HEK293 (cell line): ENCODE measurements around the gene NCLN.
A peak's percentile ranks its signal among the peaks of the same experiment; 100 is the strongest.

Source experiments
- ZBTB17 ChIP-seq: fragments of 450-650 bp; formaldehyde crosslinking; IDR thresholded peaks from 2 replicates; pipeline ENCODE4 v1.5.1; 2016; ENCODE audit warnings: missing biosample characterization, missing genetic modification characterization
- ZFHX2 ChIP-seq: fragments of 450-650 bp; formaldehyde crosslinking; conservative IDR thresholded peaks from 2 replicates; pipeline ENCODE4 v1.5.1; 2016; ENCODE audit warnings: missing biosample characterization, missing genetic modification characterization
- ZFP69B ChIP-seq: fragments of 450-650 bp; formaldehyde crosslinking; IDR thresholded peaks from 2 replicates; pipeline ENCODE4 v1.5.1; 2016; ENCODE audit warnings: missing biosample characterization, missing genetic modification characterization
- ZIC2 ChIP-seq: fragments of 450-650 bp; formaldehyde crosslinking; IDR thresholded peaks from 2 replicates; pipeline ENCODE4 v1.5.1; 2016; ENCODE audit warnings: missing biosample characterization, missing genetic modification characterization
- ZNF112 ChIP-seq: fragments of 450-650 bp; formaldehyde crosslinking; IDR thresholded peaks from 2 replicates; pipeline ENCODE4 v1.5.0; 2017; ENCODE audit warnings: missing biosample characterization, missing genetic modification characterization
- ZNF114 ChIP-seq: fragments of 450-650 bp; formaldehyde crosslinking; IDR thresholded peaks from 2 replicates; pipeline ENCODE4 v1.5.0; 2017; ENCODE audit warnings: missing biosample characterization, missing genetic modification characterization
- ZNF132 ChIP-seq: fragments of 450-650 bp; formaldehyde crosslinking; IDR thresholded peaks from 2 replicates; pipeline ENCODE4 v1.5.1; 2017; ENCODE audit warnings: missing biosample characterization, missing genetic modification characterization, borderline replicate concordance
- ZNF184 ChIP-seq: fragments of 450-650 bp; IDR thresholded peaks from 2 replicates; pipeline ENCODE4 v1.5.1; 2018; ENCODE audit warnings: missing biosample characterization, mild to moderate bottlenecking, missing genetic modification characterization
- ZNF19 ChIP-seq: fragments of 450-650 bp; formaldehyde crosslinking; IDR thresholded peaks from 2 replicates; pipeline ENCODE4; 2016; ENCODE audit warnings: missing biosample characterization, missing genetic modification characterization, low read depth
- ZNF302 ChIP-seq: fragments of 450-650 bp; formaldehyde crosslinking; IDR thresholded peaks from 2 replicates; pipeline ENCODE4 v1.5.1; 2016; ENCODE audit warnings: missing biosample characterization, missing genetic modification characterization, low read depth
- ZNF366 ChIP-seq: fragments of 450-650 bp; formaldehyde crosslinking; conservative IDR thresholded peaks from 2 replicates; pipeline ENCODE4 v1.5.1; 2016; ENCODE audit warnings: missing biosample characterization, missing genetic modification characterization
- ZNF394 ChIP-seq: fragments of 450-650 bp; formaldehyde crosslinking; IDR thresholded peaks from 2 replicates; pipeline ENCODE4 v1.5.1; 2016; ENCODE audit warnings: missing biosample characterization, missing genetic modification characterization, mild to moderate bottlenecking, moderate library complexity, borderline replicate concordance
- ZNF433 ChIP-seq: fragments of 450-650 bp; formaldehyde crosslinking; IDR thresholded peaks from 2 replicates; pipeline ENCODE4 v1.5.1; 2016; ENCODE audit warnings: missing biosample characterization, missing genetic modification characterization, low read depth
- ZNF48 ChIP-seq: fragments of 450-650 bp; formaldehyde crosslinking; IDR thresholded peaks from 2 replicates; pipeline ENCODE4 v1.5.1; 2016; ENCODE audit warnings: missing biosample characterization, missing genetic modification characterization
- ZNF785 ChIP-seq: fragments of 450-650 bp; formaldehyde crosslinking; IDR thresholded peaks from 2 replicates; pipeline ENCODE4 v1.5.1; 2016; ENCODE audit warnings: missing biosample characterization, missing genetic modification characterization
- ZNF830 ChIP-seq: fragments of 450-650 bp; IDR thresholded peaks from 2 replicates; pipeline ENCODE4 v1.5.0; 2018; ENCODE audit warnings: missing biosample characterization, missing genetic modification characterization, low read depth, mild to moderate bottlenecking, moderate library complexity
- TF ChIP-seq, protein P1 (sequence below): fragments of 450-650 bp; formaldehyde crosslinking; IDR thresholded peaks from 2 replicates; pipeline ENCODE4 v1.5.1; 2016; ENCODE audit warnings: missing biosample characterization, missing genetic modification characterization, borderline replicate concordance
- TF ChIP-seq, protein P2 (sequence below): fragments of 450-650 bp; formaldehyde crosslinking; IDR thresholded peaks from 2 replicates; pipeline ENCODE4 v1.5.1; 2016; ENCODE audit warnings: missing biosample characterization, missing genetic modification characterization
- TF ChIP-seq, protein P3 (sequence below): fragments of 450-650 bp; formaldehyde crosslinking; IDR thresholded peaks from 2 replicates; pipeline ENCODE4 v1.5.1; 2016; ENCODE audit warnings: missing biosample characterization, missing genetic modification characterization

The NCLN gene

DNA sequence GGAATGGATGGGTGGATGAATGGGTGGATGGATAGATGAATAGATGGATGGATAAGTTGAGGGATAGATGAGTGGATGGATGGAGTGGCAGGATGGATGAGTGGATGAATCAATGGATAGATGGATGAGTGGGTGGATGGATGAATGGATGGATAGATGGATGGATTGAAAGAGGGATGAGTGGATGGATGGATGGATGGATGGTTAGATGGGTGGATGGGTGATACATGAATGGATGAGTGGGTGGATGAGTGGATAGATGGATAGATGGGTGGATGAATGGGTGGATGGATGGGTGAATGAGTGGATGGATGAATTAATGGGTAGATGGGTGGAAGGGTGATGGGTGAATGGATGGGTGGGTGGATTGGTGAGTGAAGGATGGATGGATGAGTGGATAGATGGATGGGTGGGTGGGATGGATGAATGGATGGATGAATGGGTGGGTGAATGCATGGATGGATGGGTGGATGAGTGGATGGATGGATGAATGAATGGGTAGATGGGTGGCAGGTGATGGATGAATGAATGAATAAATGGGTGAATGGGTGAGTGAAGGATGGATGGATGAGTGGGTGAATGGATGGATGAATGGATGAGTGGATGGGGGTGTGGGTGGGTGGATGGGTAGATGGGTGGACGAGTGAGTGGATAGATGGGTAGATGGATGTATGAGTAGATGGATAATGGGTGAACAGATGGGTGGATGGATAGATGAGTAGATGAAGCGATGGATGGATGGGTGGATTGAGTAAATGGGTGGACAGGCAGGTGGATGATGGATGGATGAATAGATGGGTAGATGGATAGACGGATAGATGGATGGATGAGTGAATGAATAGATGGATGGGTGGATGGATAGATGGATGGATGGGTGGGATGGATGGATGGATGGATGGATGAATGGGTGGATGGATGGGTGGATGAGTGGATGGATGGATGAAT is 32.2 kb upstream of the NCLN start (continued):
- TF ChIP-seq, protein P1, sequence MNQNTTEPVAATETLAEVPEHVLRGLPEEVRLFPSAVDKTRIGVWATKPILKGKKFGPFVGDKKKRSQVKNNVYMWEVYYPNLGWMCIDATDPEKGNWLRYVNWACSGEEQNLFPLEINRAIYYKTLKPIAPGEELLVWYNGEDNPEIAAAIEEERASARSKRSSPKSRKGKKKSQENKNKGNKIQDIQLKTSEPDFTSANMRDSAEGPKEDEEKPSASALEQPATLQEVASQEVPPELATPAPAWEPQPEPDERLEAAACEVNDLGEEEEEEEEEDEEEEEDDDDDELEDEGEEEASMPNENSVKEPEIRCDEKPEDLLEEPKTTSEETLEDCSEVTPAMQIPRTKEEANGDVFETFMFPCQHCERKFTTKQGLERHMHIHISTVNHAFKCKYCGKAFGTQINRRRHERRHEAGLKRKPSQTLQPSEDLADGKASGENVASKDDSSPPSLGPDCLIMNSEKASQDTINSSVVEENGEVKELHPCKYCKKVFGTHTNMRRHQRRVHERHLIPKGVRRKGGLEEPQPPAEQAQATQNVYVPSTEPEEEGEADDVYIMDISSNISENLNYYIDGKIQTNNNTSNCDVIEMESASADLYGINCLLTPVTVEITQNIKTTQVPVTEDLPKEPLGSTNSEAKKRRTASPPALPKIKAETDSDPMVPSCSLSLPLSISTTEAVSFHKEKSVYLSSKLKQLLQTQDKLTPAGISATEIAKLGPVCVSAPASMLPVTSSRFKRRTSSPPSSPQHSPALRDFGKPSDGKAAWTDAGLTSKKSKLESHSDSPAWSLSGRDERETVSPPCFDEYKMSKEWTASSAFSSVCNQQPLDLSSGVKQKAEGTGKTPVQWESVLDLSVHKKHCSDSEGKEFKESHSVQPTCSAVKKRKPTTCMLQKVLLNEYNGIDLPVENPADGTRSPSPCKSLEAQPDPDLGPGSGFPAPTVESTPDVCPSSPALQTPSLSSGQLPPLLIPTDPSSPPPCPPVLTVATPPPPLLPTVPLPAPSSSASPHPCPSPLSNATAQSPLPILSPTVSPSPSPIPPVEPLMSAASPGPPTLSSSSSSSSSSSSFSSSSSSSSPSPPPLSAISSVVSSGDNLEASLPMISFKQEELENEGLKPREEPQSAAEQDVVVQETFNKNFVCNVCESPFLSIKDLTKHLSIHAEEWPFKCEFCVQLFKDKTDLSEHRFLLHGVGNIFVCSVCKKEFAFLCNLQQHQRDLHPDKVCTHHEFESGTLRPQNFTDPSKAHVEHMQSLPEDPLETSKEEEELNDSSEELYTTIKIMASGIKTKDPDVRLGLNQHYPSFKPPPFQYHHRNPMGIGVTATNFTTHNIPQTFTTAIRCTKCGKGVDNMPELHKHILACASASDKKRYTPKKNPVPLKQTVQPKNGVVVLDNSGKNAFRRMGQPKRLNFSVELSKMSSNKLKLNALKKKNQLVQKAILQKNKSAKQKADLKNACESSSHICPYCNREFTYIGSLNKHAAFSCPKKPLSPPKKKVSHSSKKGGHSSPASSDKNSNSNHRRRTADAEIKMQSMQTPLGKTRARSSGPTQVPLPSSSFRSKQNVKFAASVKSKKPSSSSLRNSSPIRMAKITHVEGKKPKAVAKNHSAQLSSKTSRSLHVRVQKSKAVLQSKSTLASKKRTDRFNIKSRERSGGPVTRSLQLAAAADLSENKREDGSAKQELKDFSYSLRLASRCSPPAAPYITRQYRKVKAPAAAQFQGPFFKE (tag by site-specific recombination), result no peak
- TF ChIP-seq ZIC2 (tag by site-specific recombination), result no peak
- TF ChIP-seq ZNF785 (tag by site-specific recombination), result 0 out of 2 replicates have a peak, but pooled peaks have one; percentile 51
- TF ChIP-seq ZBTB17, result peak; percentile 97
- TF ChIP-seq ZNF394 (tag by site-specific recombination), result no peak
- TF ChIP-seq ZFP69B (tag by site-specific recombination), result no peak
- no peak for TF ChIP-seq ZNF184
- no peak for TF ChIP-seq ZNF302 (tag by site-specific recombination)
- TF ChIP-seq ZNF366 (tag by site-specific recombination), result peak; percentile 98
- TF ChIP-seq ZNF830 (tag by site-specific recombination), result no peak
- TF ChIP-seq ZNF114 (tag by site-specific recombination), result peak; percentile 64; the same call in 1 of the 2 replicates
- TF ChIP-seq, protein P2, sequence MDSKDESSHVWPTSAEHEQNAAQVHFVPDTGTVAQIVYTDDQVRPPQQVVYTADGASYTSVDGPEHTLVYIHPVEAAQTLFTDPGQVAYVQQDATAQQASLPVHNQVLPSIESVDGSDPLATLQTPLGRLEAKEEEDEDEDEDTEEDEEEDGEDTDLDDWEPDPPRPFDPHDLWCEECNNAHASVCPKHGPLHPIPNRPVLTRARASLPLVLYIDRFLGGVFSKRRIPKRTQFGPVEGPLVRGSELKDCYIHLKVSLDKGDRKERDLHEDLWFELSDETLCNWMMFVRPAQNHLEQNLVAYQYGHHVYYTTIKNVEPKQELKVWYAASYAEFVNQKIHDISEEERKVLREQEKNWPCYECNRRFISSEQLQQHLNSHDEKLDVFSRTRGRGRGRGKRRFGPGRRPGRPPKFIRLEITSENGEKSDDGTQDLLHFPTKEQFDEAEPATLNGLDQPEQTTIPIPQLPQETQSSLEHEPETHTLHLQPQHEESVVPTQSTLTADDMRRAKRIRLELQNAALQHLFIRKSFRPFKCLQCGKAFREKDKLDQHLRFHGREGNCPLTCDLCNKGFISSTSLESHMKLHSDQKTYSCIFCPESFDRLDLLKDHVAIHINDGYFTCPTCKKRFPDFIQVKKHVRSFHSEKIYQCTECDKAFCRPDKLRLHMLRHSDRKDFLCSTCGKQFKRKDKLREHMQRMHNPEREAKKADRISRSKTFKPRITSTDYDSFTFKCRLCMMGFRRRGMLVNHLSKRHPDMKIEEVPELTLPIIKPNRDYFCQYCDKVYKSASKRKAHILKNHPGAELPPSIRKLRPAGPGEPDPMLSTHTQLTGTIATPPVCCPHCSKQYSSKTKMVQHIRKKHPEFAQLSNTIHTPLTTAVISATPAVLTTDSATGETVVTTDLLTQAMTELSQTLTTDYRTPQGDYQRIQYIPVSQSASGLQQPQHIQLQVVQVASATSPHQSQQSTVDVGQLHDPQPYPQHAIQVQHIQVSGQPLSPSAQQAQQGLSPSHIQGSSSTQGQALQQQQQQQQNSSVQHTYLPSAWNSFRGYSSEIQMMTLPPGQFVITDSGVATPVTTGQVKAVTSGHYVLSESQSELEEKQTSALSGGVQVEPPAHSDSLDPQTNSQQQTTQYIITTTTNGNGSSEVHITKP (tag by site-specific recombination), result no peak
- no peak for TF ChIP-seq ZNF433 (tag by site-specific recombination)
- no peak for TF ChIP-seq ZNF48 (tag by site-specific recombination)
- TF ChIP-seq, protein P3, sequence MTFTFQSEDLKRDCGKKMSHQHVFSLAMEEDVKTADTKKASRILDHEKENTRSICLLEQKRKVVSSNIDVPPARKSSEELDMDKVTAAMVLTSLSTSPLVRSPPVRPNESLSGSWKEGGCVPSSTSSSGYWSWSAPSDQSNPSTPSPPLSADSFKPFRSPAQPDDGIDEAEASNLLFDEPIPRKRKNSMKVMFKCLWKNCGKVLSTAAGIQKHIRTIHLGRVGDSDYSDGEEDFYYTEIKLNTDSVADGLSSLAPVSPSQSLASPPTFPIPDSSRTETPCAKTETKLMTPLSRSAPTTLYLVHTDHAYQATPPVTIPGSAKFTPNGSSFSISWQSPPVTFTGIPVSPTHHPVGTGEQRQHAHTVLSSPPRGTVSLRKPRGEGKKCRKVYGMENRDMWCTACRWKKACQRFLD (tag by site-specific recombination), result 0 out of 2 replicates have a peak, but pooled peaks have one; percentile 14
- no peak for TF ChIP-seq ZNF132
- TF ChIP-seq ZFHX2, result peak; percentile 66
- TF ChIP-seq ZNF19 (tag by site-specific recombination), result no peak
- peak; percentile 49; the same call in 1 of the 2 replicates for TF ChIP-seq ZNF112 (tag by site-specific recombination)
